HEK293 (cell line): ENCODE data around the gene PGAM5.

Experiments
- CTCF ChIA-PET: fragments of 350-600 bp; formaldehyde crosslinking; extraction: SDS; loops from one replicate; lab custom pipeline; 2021; ENCODE audit warnings: antibody characterized with exemption; lab: Yijun Ruan, JAX
- POLR2A ChIA-PET: fragments of 300-600 bp; formaldehyde crosslinking; extraction: SDS; loops from one replicate; lab custom pipeline; 2020; ENCODE audit warnings: antibody characterized with exemption, inconsistent platforms; lab: Yijun Ruan, JAX
- H3K27ac ChIP-seq: fragments of 200-500 bp; sonication (Bioruptor generic); 2 replicates; pipeline ENCODE4 v1.5.1; 2014; ENCODE audit warnings: low read depth, low read length, control low read depth, inconsistent platforms; ENCODE audit errors: extremely low read depth
- H3K36me3 ChIP-seq, 2 experiments: fragments of 200-500 bp in 1 of 2; sonication (Bioruptor generic) in 1 of 2; 1 replicate in 1 of 2; 2 replicates in 1 of 2; pipeline ENCODE4 v1.5.1; 2014 to 2017; ENCODE audit warnings: inconsistent platforms in 2 of 2, low read length in 2 of 2; ENCODE audit not compliant: control insufficient read depth in 2 of 2, insufficient read depth in 1 of 2
- H3K4me1 ChIP-seq: fragments of 200-500 bp; sonication (Bioruptor generic); 2 replicates; pipeline ENCODE4 v1.5.1; 2014; ENCODE audit warnings: mild to moderate bottlenecking, low read length, inconsistent platforms; ENCODE audit not compliant: control insufficient read depth, insufficient read depth
- H3K4me3 ChIP-seq: 2 replicates; pipeline ENCODE4 v1.5.1; 2011; ENCODE audit warnings: low read depth, mild to moderate bottlenecking, control low read depth, low read length, moderate library complexity
- H3K9me3 ChIP-seq: fragments of 200-500 bp; sonication (Bioruptor generic); 2 replicates; pipeline ENCODE4 v1.5.1; 2014; ENCODE audit warnings: low read depth, low read length, inconsistent platforms; ENCODE audit not compliant: control insufficient read depth, insufficient read depth
- IKZF3 ChIP-seq: fragments of 450-650 bp; IDR thresholded peaks from 2 replicates; pipeline ENCODE4 v1.5.0; 2018; ENCODE audit warnings: missing biosample characterization, mild to moderate bottlenecking, missing genetic modification characterization, moderate library complexity
- MEIS1 ChIP-seq: sonication (generic); formaldehyde crosslinking; IDR thresholded peaks from 2 replicates; pipeline ENCODE4 v1.8.1; 2022; ENCODE audit warnings: missing genetic modification reagents, mild to moderate bottlenecking, borderline replicate concordance
- REPIN1 ChIP-seq: fragments of 450-650 bp; formaldehyde crosslinking; IDR thresholded peaks from 2 replicates; pipeline ENCODE4 v1.5.1; 2017; ENCODE audit warnings: missing biosample characterization, missing genetic modification characterization, low read depth
- ZNF121 ChIP-seq: fragments of 450-650 bp; formaldehyde crosslinking; IDR thresholded peaks from 2 replicates; pipeline ENCODE4 v1.5.1; 2016; ENCODE audit warnings: missing biosample characterization, missing genetic modification characterization
- ZNF132 ChIP-seq: fragments of 450-650 bp; formaldehyde crosslinking; IDR thresholded peaks from 2 replicates; pipeline ENCODE4 v1.5.1; 2017; ENCODE audit warnings: missing biosample characterization, missing genetic modification characterization, borderline replicate concordance
- ZNF133 ChIP-seq: fragments of 450-650 bp; formaldehyde crosslinking; IDR thresholded peaks from 2 replicates; pipeline ENCODE4 v1.5.1; 2016; ENCODE audit warnings: missing biosample characterization, missing genetic modification characterization
- ZNF175 ChIP-seq: fragments of 450-650 bp; formaldehyde crosslinking; IDR thresholded peaks from 2 replicates; pipeline ENCODE4 v1.5.1; 2016; ENCODE audit warnings: missing biosample characterization, missing genetic modification characterization
- ZNF2 ChIP-seq: fragments of 450-650 bp; formaldehyde crosslinking; IDR thresholded peaks from 2 replicates; pipeline ENCODE4 v1.5.1; 2016; ENCODE audit warnings: missing biosample characterization, missing genetic modification characterization
- ZNF394 ChIP-seq: fragments of 450-650 bp; formaldehyde crosslinking; IDR thresholded peaks from 2 replicates; pipeline ENCODE4 v1.5.1; 2016; ENCODE audit warnings: missing biosample characterization, missing genetic modification characterization, mild to moderate bottlenecking, moderate library complexity, borderline replicate concordance
- ZNF426 ChIP-seq: fragments of 450-650 bp; formaldehyde crosslinking; IDR thresholded peaks from 2 replicates; pipeline ENCODE4 v1.5.1; 2017; ENCODE audit warnings: missing biosample characterization, missing genetic modification characterization, mild to moderate bottlenecking, inconsistent platforms, moderate library complexity
- ZNF626 ChIP-seq: fragments of 450-650 bp; sonication (Bioruptor Pico); formaldehyde crosslinking; IDR thresholded peaks from 2 replicates; pipeline ENCODE4 v1.5.1; 2018; ENCODE audit warnings: missing biosample characterization, missing genetic modification characterization, inconsistent platforms
- ZSCAN18 ChIP-seq: fragments of 450-650 bp; formaldehyde crosslinking; IDR thresholded peaks from 2 replicates; pipeline ENCODE4 v1.5.1; 2016; ENCODE audit warnings: missing biosample characterization, missing genetic modification characterization
- ZSCAN30 ChIP-seq: fragments of 450-650 bp; IDR thresholded peaks from 2 replicates; pipeline ENCODE4 v1.5.1; 2018; ENCODE audit warnings: missing biosample characterization, mild to moderate bottlenecking, missing genetic modification characterization, moderate library complexity
- ZXDB ChIP-seq: fragments of 450-650 bp; formaldehyde crosslinking; IDR thresholded peaks from 2 replicates; pipeline ENCODE4 v1.5.1; 2016; ENCODE audit warnings: missing biosample characterization, missing genetic modification characterization
- TF ChIP-seq, protein P1 (sequence below): fragments of 450-650 bp; formaldehyde crosslinking; IDR thresholded peaks from 2 replicates; pipeline ENCODE4 v1.5.1; 2016; ENCODE audit warnings: missing biosample characterization, missing genetic modification characterization
- TF ChIP-seq, protein P2 (sequence below): fragments of 450-650 bp; formaldehyde crosslinking; IDR thresholded peaks from 2 replicates; pipeline ENCODE4 v1.5.1; 2016; ENCODE audit warnings: missing biosample characterization, missing genetic modification characterization
- TF ChIP-seq, protein P3 (sequence below): fragments of 450-650 bp; formaldehyde crosslinking; IDR thresholded peaks from 2 replicates; pipeline ENCODE4 v1.5.1; 2016; ENCODE audit warnings: missing biosample characterization, missing genetic modification characterization

The PGAM5 gene

DNA sequence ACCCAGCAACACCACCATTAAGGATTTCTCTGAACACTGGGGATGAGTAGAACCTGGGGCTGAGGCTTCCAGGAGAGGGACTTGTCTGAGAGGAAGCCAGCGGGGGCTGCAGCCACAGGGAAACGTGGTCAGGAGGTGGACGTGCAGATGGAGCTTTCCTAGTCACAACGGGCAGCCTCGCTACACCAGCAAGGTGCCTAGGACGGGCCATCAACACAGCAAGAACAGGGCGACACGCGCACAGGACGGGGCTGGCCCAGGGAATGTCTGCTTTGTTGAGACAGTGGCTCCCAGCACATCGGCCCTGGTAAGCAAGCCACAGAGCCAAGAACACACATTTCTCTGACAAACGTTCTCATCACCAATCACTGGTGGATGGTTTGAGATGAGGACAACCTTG, 25.7 kb downstream of the PGAM5 start (continued):
- TF ChIP-seq, protein P1, sequence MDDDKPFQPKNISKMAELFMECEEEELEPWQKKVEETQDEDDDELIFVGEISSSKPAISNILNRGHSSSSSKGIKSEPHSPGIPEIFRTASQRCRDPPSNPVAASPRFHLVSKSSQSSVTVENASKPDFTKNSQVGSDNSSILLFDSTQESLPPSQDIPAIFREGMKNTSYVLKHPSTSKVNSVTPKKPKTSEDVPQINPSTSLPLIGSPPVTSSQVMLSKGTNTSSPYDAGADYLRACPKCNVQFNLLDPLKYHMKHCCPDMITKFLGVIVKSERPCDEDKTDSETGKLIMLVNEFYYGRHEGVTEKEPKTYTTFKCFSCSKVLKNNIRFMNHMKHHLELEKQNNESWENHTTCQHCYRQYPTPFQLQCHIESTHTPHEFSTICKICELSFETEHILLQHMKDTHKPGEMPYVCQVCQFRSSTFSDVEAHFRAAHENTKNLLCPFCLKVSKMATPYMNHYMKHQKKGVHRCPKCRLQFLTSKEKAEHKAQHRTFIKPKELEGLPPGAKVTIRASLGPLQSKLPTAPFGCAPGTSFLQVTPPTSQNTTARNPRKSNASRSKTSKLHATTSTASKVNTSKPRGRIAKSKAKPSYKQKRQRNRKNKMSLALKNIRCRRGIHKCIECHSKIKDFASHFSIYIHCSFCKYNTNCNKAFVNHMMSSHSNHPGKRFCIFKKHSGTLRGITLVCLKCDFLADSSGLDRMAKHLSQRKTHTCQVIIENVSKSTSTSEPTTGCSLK (tag by site-specific recombination): no peak
- TF ChIP-seq, protein P2, sequence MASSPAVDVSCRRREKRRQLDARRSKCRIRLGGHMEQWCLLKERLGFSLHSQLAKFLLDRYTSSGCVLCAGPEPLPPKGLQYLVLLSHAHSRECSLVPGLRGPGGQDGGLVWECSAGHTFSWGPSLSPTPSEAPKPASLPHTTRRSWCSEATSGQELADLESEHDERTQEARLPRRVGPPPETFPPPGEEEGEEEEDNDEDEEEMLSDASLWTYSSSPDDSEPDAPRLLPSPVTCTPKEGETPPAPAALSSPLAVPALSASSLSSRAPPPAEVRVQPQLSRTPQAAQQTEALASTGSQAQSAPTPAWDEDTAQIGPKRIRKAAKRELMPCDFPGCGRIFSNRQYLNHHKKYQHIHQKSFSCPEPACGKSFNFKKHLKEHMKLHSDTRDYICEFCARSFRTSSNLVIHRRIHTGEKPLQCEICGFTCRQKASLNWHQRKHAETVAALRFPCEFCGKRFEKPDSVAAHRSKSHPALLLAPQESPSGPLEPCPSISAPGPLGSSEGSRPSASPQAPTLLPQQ (tag by site-specific recombination): no peak
- TF ChIP-seq ZNF2 (tag by site-specific recombination): no peak
- no peak for TF ChIP-seq ZSCAN30 (tag by site-specific recombination)
- TF ChIP-seq, all 188 proteins: peak for 0

- TF ChIP-seq, protein P3, sequence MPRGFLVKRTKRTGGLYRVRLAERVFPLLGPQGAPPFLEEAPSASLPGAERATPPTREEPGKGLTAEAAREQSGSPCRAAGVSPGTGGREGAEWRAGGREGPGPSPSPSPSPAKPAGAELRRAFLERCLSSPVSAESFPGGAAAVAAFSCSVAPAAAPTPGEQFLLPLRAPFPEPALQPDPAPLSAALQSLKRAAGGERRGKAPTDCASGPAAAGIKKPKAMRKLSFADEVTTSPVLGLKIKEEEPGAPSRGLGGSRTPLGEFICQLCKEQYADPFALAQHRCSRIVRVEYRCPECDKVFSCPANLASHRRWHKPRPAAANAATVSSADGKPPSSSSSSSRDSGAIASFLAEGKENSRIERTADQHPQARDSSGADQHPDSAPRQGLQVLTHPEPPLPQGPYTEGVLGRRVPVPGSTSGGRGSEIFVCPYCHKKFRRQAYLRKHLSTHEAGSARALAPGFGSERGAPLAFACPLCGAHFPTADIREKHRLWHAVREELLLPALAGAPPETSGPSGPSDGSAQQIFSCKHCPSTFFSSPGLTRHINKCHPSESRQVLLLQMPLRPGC (tag by site-specific recombination): no peak
- TF ChIP-seq ZSCAN18 (tag by site-specific recombination): no peak
- TF ChIP-seq ZNF394 (tag by site-specific recombination): no peak
- TF ChIP-seq ZNF133 (tag by site-specific recombination): no peak
- no peak for TF ChIP-seq ZNF121 (tag by site-specific recombination)
- no peak for TF ChIP-seq ZNF626 (tag by site-specific recombination)
- TF ChIP-seq REPIN1 (tag by site-specific recombination): no peak
- TF ChIP-seq, all 188 proteins: peak for 0
- H3K27ac ChIP-seq: no peak overlapping the region
- H3K4me1 ChIP-seq: no peaks in the 10 kb centered on the region
- H3K9me3 ChIP-seq: no peaks in the 10 kb centered on the region
- ChIA-PET CTCF (no interaction called here), POLR2A (no interaction called here)
- no peak overlapping the region for H3K4me3 ChIP-seq
- H3K36me3 ChIP-seq: peaks cover 51 to 99% of the 10 kb centered on the region in 2 experiments
Measured at GRCh38 chr12:132736913-132737312, 26.3 kb downstream of the PGAM5 start.

GRCh38 chr12:132739600-132740312, 29.1 kb downstream of the PGAM5 start:
- POLR2A ChIA-PET: interaction anchor here (1.2 kb wide), 1 partner anchor 16 kb away, joined by 3 read pairs; no protein-coding TSS in a partner anchor
- CTCF ChIA-PET: interaction anchor here (0.6 kb wide), 1 partner anchor 10 kb away, joined by 6 read pairs; no protein-coding TSS in a partner anchor

More at GRCh38 chr12:132739600-132740312, 29.1 kb downstream of the PGAM5 start:
- TF ChIP-seq MEIS1: no peak
- no peak for TF ChIP-seq ZNF426 (tag by site-specific recombination)
- no peak for TF ChIP-seq ZNF175
- TF ChIP-seq ZXDB (tag by site-specific recombination): no peak
- TF ChIP-seq ZNF132: no peak
- TF ChIP-seq IKZF3 (tag by site-specific recombination): no peak
- no peak overlapping the region for H3K4me3 ChIP-seq
- no peak overlapping the region for H3K27ac ChIP-seq
- no peaks in the 10 kb centered on the region for H3K4me1 ChIP-seq
- H3K9me3 ChIP-seq: no peaks in the 10 kb centered on the region
- H3K36me3 ChIP-seq: peaks cover 70 to 97% of the 10 kb centered on the region in 2 experiments
